HL-60 (cell line): ENCODE data around the gene JMJD7.

Experiments
- CTCF ChIP-seq: IDR thresholded peaks from one replicate; pipeline ENCODE4 v1.5.1; 2011; ENCODE audit warnings: low read length, control low read depth, inconsistent platforms; ENCODE audit not compliant: insufficient read depth
- GABPA ChIP-seq: IDR thresholded peaks from 2 replicates; pipeline ENCODE4 v1.6.1; 2012; ENCODE audit warnings: low read depth
- POLR2AphosphoS5 ChIP-seq: IDR thresholded peaks from 2 replicates; pipeline ENCODE4 v1.6.1; 2012; ENCODE audit warnings: low read depth
- SPI1 ChIP-seq: IDR thresholded peaks from 2 replicates; pipeline ENCODE4 v1.6.1; 2012; ENCODE audit warnings: low read depth, mild to moderate bottlenecking, borderline replicate concordance
- TF ChIP-seq, protein P1 (sequence below): IDR thresholded peaks from 2 replicates; pipeline ENCODE4 v1.6.1; 2012; ENCODE audit warnings: low read depth; ENCODE audit not compliant: insufficient replicate concordance

DNA sequence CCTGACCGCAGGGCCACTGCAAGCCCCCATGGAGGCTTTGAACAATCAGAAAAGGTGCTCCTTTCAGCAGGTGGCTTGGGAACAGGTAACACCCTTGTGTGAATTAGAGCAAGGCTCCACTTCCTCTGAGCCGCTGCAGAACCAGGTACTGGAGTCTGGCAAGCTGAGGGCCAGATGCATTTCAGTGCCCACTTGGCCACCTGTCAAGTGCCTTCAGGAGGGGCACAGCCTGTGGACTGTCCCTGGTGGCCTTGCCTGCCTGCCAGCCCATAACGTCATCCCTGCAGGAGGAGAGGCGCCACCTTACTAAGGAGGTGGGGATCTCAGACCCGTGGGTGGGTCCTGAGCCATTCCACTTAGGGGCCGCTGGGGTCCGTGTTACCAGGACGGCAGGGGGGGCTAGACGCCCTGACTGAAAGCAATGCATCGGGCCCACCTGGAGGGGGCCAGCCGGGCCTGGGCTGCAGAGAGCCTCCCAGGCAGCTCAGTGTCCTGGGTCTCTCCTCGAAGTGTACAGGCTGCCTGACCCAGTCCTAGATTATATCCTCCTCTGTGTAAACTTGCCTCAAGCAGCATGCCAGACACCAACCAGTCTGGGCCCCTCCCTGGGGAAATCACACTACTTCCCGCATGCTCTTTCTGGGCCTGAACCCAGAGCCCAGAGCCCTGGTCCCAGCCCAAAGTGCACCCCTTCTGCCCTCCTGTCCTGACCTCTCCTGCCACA, 49.9 kb downstream of the JMJD7 start:
- no peak for TF ChIP-seq CTCF
- TF ChIP-seq, protein P1, sequence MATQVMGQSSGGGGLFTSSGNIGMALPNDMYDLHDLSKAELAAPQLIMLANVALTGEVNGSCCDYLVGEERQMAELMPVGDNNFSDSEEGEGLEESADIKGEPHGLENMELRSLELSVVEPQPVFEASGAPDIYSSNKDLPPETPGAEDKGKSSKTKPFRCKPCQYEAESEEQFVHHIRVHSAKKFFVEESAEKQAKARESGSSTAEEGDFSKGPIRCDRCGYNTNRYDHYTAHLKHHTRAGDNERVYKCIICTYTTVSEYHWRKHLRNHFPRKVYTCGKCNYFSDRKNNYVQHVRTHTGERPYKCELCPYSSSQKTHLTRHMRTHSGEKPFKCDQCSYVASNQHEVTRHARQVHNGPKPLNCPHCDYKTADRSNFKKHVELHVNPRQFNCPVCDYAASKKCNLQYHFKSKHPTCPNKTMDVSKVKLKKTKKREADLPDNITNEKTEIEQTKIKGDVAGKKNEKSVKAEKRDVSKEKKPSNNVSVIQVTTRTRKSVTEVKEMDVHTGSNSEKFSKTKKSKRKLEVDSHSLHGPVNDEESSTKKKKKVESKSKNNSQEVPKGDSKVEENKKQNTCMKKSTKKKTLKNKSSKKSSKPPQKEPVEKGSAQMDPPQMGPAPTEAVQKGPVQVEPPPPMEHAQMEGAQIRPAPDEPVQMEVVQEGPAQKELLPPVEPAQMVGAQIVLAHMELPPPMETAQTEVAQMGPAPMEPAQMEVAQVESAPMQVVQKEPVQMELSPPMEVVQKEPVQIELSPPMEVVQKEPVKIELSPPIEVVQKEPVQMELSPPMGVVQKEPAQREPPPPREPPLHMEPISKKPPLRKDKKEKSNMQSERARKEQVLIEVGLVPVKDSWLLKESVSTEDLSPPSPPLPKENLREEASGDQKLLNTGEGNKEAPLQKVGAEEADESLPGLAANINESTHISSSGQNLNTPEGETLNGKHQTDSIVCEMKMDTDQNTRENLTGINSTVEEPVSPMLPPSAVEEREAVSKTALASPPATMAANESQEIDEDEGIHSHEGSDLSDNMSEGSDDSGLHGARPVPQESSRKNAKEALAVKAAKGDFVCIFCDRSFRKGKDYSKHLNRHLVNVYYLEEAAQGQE, result no peak
- TF ChIP-seq POLR2AphosphoS5, result no peak
- TF ChIP-seq GABPA, result no peak
- TF ChIP-seq SPI1, result no peak
